DMS79 (cell line): Measurements from ENCODE around the gene ARHGEF1.

Source experiments
- DNase-seq: peaks from one replicate; lab custom pipeline; 2025; lab: John Stamatoyannopoulos, UW

ARHGEF1 gene

DNA sequence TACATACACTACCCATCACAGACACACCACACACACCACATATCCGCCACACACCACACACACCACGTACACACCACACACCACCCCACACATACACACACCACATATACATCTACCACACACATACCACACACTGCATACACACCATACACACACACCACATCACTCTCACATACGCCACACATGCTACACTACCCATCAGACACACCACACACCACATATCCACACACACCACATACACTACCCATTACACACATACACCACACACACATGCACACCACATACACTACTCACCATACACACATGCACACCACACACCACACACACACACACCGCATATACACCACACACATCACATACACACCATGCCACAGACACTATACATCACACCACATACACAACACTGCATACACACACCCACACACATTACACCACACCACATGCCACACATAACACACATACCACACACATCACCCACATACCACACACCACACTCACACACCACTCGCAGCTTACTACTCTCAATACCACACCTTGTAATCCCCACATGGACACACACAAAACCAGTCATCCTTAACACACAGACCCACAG, 35.8 kb downstream of the ARHGEF1 start:
- DNase-seq = no peak

DNA sequence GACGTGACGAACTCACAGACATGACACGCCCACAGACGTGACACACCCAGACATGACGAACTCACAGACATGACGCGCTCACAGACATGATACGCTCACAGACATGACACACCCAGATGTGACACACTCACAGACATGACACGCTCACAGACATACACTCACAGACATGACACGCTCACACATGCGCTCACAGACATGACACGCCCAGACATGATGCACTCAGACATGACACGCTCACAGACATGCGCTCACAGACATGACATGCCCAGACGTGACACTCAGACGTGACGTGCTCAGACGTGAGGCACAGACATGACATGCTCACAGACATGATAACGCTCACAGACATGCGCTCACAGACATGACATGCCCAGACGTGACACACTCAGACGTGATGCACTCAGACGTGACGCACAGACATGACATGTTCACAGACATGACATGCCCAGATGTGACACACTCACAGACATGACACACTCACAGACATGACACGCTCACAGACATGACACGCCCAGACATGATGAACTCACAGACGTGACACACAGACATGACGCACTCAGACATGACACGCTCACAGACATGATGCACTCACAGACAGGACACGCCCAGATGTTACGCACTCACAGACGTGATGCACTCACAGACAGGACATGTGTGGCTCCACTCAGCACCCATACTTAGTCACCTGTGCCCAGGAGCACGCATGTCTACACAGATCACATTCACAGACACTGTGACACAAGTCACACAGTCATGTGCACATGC, 37.1 kb downstream of the ARHGEF1 start:
- no peak for DNase-seq

DNA sequence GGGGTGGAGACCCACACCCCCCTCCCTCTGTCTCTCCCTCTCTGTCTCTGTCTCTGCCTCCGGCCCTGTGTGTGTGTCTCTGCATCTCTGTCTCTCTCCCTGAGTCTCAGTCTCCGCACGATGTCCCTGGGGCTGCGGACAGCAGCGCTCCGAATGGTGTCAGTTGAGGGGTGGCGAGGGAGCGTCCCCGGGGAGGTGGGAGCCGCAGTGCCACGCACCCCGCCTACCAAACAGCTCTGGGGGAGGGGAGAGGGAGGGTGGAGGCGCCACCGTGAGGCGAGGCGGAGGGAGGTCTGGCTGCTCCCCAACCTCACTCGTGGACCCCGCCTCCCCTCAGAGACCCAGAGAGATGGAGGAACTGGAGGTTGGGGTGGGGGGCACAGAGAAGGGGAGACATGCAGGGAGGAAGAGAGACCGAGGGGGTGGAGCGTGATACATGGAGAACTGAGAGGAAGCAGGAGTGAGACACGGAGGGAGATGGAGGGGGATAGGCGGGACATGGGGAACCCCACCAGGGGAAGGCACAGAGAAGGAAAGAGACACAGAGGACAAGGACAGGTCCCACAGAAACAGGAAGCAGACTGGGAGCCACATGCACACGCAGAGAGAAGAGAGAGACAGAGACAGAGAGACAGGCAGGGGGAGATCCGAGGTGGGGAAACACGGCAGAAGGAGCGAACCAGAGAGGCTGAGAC, 38.0 kb downstream of the ARHGEF1 start:
- DNase-seq = no peak

DNA sequence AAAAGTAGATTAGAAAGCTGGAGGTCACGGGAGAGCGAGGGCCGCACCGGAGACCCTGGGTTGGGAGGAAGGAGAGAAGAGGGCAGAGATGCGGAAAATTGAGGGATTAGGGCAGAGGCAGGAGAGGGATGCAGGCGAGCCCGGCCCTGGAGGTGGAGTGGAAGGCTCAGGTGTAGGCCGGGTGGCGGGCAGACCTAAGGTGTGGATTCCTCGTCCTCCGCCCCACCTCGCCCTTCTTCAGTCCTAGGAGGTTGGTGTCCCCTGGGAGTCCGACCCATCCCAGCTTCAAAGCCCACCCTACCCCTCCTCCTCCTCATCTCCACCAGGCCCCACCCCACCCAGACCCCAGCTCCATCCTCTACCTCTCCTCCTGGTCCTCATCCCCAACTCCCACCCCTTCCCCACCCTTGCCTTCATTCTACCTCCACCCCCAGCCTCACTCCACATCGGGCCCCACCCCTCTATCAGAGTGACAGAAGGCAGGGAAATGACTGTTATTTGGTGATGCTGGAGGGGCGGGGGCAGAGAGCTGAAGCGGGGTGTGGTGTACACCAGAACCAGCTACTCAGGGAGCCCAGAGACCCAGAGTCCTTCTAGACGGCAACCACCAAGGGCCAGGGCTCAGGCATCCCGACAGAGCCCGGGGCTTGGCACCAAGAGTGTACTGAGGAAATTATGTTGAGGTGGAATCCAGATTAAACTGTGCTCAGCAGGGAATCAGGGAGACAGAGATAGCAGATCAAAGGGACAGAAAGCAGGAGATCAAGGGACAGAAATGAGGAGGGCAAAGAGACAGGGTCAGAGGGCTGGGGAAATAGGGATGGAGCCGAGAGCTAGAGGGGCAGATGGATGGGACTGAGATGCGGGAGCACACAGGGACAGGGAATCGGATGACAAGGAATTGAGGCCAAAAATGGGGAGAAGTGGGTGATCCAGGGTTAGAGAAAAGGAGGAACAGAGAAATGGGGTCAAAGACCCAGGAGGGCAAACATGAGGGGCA, 38.9 kb downstream of the ARHGEF1 start:
- DNase-seq = no peak

DNA sequence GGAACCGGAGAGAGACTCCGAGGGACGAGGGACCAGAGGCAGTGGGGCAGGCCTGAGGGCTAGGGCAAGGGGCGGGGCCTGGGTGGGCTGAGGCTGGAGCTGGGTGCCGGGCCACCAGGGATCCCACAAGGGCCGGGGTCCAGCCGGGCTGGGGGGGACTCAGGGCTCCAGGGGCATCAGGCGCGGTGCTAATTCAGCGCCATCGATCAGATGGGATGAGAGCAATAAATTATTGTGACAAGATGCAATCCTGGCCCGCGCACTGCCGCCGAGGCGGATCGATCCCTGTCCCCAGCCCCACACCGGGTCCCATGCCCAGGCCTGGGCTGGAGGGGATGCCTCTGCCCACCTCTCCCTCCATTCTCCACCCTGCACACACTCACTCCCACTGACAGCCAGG, 39.6 kb downstream of the ARHGEF1 start:
- DNase-seq = no peak

DNA sequence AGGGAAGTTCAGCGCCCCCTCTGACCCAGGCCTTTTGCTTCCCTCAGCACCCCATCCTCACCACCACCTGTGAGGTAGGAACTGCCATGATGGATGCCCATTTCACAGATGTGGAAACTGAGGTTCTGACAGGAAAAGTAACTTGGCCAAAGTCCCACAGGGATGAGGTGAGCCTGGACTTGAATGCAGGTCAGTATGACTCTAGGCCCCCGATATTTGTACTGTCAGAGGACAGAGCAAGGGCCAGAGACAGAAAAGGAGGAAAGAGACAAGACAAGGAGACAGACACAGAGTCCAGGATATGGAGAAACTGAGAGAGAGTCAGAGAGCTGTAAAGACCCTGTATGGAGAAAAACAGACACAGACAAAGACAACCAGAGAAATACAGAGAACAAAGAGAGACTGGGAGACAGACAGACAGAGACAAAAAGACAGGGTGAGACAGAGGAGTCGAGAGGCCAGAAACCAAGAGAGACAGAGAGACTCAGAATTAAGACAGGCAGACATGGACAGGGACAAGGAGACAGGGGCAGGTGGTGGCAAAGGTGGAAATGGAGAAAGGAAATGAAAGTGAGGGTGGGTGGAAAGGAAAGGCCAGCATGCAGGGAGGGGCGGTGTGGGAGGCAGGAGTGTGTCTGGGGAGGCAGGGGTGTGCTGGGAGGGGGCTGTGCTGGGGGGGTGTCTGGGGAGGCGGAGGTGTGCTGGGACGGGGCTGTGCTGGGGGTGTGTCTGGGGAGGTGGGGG, 40.2 kb downstream of the ARHGEF1 start:
- no peak for DNase-seq

DNA sequence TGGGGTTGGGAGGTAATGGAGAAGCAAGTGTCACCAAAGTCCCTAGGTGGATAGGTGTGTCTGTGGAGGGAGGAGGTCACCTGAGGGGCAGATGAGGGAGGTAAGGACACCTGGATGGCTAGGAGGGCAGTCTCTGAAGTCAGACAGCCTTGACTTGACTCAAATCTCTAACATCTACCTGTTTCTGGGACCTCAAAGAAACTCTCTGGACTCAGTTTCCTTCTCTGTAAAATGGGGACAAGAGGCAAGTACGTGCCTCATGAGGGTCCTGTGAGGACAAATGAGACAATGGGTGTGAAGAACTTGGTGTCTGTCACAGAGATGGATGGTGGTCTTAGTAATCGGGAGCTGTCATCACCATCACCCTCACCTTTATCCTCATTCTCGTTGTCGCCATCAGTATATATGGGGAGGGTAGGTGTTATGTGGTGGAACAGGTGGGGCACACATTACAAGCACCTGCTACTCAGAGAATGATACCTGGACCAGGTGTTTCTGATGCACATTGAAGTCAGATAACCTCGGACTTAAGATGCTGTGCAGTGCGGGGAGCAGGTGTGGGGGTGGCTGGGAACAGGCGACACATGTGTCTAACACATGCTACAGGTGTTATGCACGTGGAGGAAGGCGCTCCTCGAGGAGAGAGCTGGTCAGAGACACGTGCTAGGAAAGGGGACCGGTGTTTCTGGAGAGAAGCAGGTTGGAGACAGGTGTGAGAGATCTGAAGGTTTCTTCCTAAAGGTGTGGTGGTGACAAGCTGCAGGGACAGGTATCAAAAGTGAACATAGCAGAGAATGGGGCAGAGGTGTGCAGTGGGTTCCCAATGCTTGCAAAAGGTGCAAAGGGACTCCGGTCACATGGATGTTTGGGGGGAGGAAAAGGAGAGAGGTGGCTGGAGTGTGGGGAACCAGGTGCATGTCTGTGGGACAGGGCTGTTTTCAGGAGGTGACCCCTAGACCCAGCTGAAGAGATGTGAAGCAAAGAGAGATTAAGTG, 41.5 kb downstream of the ARHGEF1 start:
- DNase-seq = no peak

DNA sequence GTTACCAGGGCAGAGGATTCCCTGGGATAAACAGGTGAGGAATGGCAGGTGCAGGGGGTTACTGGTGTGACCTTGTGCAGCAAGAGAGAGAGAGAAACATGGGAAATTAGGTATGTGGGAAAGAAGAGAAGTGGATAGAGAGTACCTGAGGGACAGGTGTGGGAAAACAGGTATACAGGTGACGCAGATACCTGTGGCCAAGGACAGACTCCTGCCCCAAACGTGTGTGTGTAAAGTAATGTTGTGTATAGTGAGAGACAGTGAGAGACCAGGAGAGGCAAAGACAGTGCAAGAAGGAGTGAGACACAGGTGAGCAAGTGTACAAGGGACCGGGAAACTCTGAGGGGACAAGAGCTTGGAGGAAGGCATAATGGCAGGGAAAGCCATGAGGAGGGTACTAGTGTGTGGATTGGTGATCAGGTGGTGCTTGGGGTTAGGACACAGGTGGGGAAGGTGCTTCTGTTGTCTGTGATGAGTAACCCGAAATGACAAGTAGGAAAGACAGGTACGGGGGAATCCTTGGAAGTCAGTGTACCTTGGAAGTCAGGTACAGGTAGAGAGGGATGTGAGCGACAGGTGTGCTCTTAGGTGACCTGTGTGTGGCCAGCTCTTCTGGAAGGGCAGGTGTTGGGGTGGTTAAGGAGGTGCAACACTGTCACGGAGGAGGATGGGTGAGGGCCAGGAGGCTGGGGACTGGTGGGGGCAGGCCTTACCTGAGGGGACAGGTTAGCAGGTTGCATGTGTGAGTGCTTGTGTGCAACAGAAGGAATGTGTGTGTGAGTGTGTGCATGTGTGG, 42.4 kb downstream of the ARHGEF1 start:
- no peak for DNase-seq

DNA sequence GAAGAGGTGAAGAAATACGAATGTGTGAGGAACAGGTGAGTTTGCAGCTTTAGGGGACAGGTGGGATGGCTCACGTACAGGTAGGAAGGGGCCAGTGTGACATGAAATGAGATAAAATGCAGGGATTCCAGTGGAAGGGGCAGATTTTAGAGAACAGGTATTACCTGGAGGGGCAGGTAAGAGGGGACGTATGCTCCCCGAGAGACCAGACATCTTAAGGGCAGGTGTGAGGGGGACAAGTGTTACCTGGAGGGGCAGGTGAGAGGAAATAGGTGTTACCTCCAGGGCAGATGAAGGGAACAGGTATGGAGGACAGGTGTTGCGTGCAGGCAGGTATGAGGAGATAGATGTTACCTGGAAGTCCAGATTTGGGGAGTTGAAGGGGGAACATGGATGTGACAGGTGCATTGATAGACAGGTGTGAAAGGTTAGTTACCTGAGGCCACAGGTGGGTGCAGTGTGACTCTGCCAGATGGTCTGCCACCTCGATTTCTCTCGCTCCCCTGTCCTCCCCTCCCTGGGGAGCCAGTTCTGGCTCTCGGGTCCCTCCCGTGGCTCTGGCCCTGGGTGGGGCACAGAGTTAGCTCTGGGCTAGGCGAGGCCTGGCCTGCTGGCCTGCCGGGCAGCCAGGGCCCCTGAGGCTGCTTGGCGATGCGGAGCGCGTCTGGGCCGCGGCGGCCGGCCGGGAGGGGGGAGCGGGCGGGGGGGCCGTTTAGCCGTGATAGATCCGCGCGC, 43.2 kb downstream of the ARHGEF1 start:
- no peak for DNase-seq

DNA sequence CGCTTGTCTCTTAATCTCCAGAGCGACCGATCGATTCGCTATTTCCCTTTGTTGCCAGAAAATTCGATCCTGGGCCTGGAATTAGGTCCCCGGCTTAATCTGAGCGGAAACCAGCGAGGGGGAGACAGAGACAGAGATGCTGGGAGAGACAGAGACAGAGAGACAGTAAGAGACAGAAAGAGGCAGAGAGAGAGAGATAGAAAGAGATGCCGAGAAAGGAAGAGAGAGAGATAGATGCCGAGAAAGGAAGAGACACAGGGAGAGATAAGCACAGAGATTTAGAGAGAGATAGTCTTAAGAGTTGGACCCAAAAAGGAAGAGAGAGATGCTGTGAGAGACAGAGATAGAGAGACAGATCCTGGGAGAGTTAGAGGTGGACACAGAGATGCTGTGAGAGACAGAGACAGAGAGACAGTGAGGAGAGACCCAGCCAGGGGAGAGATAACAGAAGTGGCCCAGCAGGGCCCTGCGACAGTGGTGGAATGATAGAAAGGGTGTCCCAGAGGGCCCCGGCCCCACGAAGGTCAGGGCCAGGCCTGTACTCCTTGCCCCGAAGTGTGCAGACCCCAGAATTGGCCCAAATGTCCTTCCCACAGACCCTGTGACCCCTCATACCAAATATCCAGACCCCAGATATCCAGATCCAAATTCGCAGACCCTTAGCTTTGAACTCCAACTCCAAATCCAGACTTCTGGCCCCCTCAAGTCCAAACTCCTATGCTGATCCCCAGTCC, 43.9 kb downstream of the ARHGEF1 start:
- no peak for DNase-seq

DNA sequence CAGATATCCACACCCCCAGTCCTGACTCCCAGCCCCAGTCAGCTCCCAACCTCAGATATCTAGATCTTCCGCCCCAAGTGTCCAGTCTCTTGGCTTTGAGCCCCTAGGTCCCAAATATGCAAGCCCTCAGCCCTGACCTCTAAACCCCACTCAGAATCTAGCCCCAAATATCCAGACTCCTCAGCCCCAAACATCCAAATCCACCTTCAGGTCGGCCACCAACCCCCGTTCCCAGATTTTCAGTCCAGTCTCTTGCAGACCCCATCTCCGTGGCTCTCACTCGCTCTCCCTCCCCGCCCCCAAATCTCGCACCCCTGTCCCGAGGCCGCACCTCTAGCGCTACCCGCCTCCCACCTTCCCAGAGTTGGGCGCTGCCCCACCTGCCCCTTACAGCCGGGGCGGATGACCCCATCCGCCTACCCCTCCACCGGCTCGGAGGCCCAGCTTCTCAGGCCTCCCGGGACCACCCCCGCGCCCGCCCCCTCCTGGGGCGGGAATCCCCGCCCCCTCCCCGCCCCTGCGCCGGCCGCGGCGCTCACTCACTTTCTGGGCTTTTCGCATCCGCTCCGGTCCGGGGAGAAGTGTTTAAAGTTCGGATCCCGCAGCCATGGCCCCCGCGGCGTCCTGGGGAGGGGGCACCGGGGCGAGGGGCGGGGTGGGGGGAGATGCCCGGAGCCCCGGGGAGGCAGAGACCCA, 44.7 kb downstream of the ARHGEF1 start:
- DNase-seq = no peak

DNA sequence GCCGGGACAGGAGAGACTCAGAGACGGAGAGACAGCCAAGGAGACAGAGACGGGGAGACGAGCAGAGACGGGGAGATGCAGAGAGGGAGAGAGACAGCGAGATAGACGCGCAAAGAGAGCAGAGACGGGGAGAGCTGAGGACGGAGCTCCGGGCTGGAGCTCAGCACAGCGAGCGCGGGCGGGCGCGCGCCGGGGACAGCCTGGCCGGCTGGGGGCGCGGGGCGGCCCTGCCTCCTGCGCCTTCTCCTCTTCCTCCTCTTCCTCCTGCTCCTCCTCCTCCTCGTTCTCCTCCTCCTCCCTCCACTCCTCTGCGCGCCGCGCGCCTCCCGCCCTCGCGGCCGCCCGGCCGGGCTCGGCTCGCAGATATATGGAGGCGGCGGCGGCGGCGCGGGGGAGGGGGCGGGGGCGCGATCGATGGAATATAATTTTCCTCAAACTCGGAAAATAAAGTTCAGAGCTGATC, 45.3 kb downstream of the ARHGEF1 start, which contains the start of gene ERFL:
TSS of gene ERFL (minus strand) at position 229 of the 463 bp plus-strand sequence. CDS start 15,530 bp downstream, outside the sequence.
- no peak for DNase-seq

DNA sequence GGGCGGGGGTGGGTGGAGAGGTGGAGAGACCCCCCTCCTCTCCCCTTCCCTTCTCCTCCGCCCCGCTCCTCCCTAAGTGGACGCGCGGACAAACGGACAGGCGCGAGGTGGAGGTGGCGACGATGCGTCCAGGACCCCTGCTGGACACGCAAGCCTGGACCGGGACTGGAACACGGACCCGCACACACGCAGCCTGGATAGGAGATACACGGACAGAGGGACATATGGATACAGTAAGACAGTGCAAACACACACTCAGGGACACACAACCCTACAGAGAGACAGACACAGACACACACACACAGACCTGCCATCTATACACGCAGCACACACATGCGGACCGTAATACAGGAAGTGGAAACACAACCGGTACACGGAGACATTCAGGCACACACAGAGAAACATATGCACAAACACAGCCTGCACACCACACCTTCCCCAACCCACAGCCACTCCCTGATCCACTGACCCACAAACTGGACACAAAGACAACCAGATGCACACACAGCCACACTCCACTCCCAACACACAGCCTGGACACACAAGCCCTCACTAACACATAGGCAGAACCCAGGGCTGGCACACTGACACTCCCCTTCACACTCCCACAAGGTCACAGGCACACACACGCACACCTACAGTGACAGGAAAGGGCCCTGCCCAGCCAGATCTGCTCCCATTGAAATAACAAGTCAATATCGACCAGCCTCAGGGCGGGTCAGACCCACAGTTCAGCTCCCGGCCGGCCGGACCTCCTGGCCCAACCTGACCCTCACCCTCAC, 46.0 kb downstream of the ARHGEF1 start:
- DNase-seq = no peak

DNA sequence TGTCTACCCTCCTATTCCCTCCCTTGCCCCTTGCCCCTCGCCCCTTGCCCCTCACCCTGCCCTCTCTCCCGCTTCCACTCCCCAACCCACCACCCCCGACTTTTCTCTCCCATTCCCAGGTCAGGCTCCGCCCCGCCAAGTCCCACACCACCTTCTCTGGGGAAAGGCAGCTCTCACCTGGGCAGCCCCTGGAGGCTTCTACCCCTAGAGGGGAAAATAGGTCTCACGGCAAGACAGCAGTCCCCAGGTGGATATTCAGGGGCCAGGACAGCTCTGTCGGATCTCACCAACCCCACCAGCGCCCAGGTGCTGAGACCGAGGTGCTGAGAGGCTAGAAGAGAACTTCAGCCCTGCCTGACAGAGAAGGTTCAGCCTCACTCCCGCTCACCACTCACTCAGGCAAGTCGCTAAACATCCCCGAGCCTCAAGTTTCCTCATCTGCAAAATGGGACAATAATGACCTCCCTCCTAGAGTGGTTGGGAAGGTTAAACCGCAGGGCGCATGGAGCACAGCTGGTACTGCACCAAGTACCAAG, 46.6 kb downstream of the ARHGEF1 start:
- no peak for DNase-seq

DNA sequence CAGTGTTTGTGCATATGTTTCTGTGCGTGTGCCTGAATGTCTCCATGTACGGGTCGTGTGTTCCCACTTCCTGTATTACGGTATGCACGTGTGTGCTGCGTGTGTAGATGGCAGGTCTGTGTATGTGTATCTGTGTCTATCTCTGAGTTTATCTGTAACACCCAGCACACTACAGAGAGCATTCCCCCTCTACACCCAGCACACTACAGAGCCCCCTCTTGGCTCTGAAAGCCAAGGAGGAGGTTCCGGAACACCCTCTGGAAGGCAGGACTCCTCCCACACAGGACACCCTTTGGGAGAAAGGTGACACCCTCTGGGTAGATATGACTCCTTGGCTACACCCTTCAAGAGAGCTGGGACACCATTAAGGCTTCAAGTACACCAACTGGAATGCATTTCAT, 47.3 kb downstream of the ARHGEF1 start:
- no peak for DNase-seq
